ENCODE results near the gene STK39. TPM values are rescaled to one million over a fixed set of nuclear protein-coding genes. Genes with fewer than 3 reads are reported as not detected.

The STK39 gene
- total and polyA plus RNA-seq, 2 of the 4 experiments (the other 2 are of a cell fraction) = 11.8 to 16.4 TPM

Small RNA genes lying within 50 kb of the gene (microRNA-seq; reads per million reads assigned to microRNA genes)
- not detected for gene AC067940.1 (ENCODE audit: insufficient read depth, insufficient read length)

Small RNA genes lying within 50 kb of the gene (small RNA-seq; reads per million reads assigned to genes)
- 0 to 153 (median 66.5) reads per million in 5 experiments for gene AC067940.1

Other genes starting within 250 kb of the STK39 start
- gene CERS6, start 208.7 kb upstream of the STK39 start, total RNA-seq (2012; rRNA removed) = 5.7 and 9.4 TPM in 2 replicates
- gene CERS6, start 208.7 kb upstream of the STK39 start, polyA plus RNA-seq (2012; rRNA removed) = 1.6 and 2.1 TPM in 2 replicates